Panc1 (cell line): ENCODE measurements around the gene PLD2. TPM values are rescaled to one million over a fixed set of nuclear protein-coding genes. Genes with fewer than 3 reads are reported as not detected.

Experiments
- ATAC-seq: fragments of 200-7000 bp; cut with Tn5 transposase; 2 replicates; pipeline ENCODE4 v1.9.1; 2020; ENCODE audit warnings: mild to moderate bottlenecking, moderate library complexity
- BruUV-seq: library from RNA; stranded (reverse); fragments of 400-500 nt; replicated peaks from 2 replicates; lab custom pipeline; 2021; lab: Mats Ljungman, UMichigan
- CTCF ChIA-PET: fragments of 300-600 bp; sonication (Branson Sonifier 250); formaldehyde crosslinking; loops from one replicate; lab custom pipeline; 2022; ENCODE audit warnings: antibody characterized with exemption; lab: Charles Lee
- POLR2A ChIA-PET: fragments of 300-600 bp; sonication (Branson Sonifier 250); formaldehyde crosslinking; loops from one replicate; lab custom pipeline; 2022; ENCODE audit warnings: antibody characterized with exemption; lab: Charles Lee
- DNase-seq: peaks from one replicate; pipeline ENCODE4 v3.0.0-alpha.2; 2010; ENCODE audit warnings: low read depth, low spot score
- H3K27ac ChIP-seq: 2 replicates; pipeline ENCODE4 v1.5.1; 2011; ENCODE audit warnings: mild to moderate bottlenecking, low read length, inconsistent platforms
- H3K27me3 ChIP-seq: fragments of 200-500 bp; sonication (Bioruptor generic); 2 replicates; pipeline ENCODE4 v1.6.0; 2014; ENCODE audit warnings: low read length, inconsistent platforms; ENCODE audit not compliant: control insufficient read depth, insufficient read depth
- H3K36me3 ChIP-seq: fragments of 200-500 bp; sonication (Bioruptor generic); 2 replicates; pipeline ENCODE4 v1.5.1; 2014; ENCODE audit warnings: inconsistent platforms, mild to moderate bottlenecking, low read length, moderate library complexity; ENCODE audit not compliant: control insufficient read depth, insufficient read depth
- H3K4me1 ChIP-seq: 2 replicates; pipeline ENCODE4 v1.5.1; 2011; ENCODE audit warnings: inconsistent platforms, mild to moderate bottlenecking, low read length, moderate library complexity; ENCODE audit not compliant: control insufficient read depth, insufficient read depth
- H3K4me3 ChIP-seq, 2 experiments: 2 replicates each; pipeline ENCODE4 v1.5.1; 2011 to 2012; ENCODE audit warnings: low read depth in 2 of 2, low read length in 2 of 2, mild to moderate bottlenecking in 2 of 2, inconsistent platforms in 1 of 2, moderate library complexity in 1 of 2
- H3K9me3 ChIP-seq: fragments of 200-500 bp; sonication (Bioruptor generic); 2 replicates; pipeline ENCODE4 v1.5.1; 2014; ENCODE audit warnings: low read depth, mild to moderate bottlenecking, inconsistent platforms, low read length, moderate library complexity; ENCODE audit not compliant: control insufficient read depth, insufficient read depth
- POLR2AphosphoS5 ChIP-seq: IDR thresholded peaks from 2 replicates; pipeline ENCODE4 v1.6.1; 2012; ENCODE audit warnings: mild to moderate bottlenecking, low read depth, low read length, moderate library complexity
- SIN3A ChIP-seq: IDR thresholded peaks from 2 replicates; pipeline ENCODE4 v1.6.1; 2012; ENCODE audit warnings: low read depth, mild to moderate bottlenecking, low read length, moderate library complexity, borderline replicate concordance; ENCODE audit not compliant: insufficient read depth
- TCF7L2 ChIP-seq: IDR thresholded peaks from 2 replicates; pipeline ENCODE4 v1.6.1; 2011; ENCODE audit warnings: mild to moderate bottlenecking, low read depth, low read length, inconsistent platforms
- in situ Hi-C: cut with HindIII; loops from 2 replicates; pipeline ENCODE4 v1.10.0; 2016; ENCODE audit warnings: low sequenced_read_pairs, low pct_unique_long_range_greater_than_20kb
- intact Hi-C: fragments of 100-400 bp; cut with micrococcal nuclease; formaldehyde crosslinking; loops from one replicate; pipeline ENCODE4 v1.10.0; 2022; ENCODE audit not compliant: unreplicated experiment
- total RNA-seq: library from RNA; stranded (reverse); gene quantifications from one replicate; pipeline ENCODE4 v1.2.1, GENCODE V29; 2021; ENCODE audit not compliant: unreplicated experiment
- TF ChIP-seq, protein P1 (sequence below), 2 experiments: IDR thresholded peaks; 2 replicates each; pipeline ENCODE4 v1.6.1; 2011 to 2012; ENCODE audit warnings: low read depth in 2 of 2, control low read depth in 1 of 2, low read length in 1 of 2, mild to moderate bottlenecking in 1 of 2, moderate library complexity in 1 of 2; ENCODE audit not compliant: insufficient read depth in 1 of 2
- TF ChIP-seq, protein P2 (sequence below): fragments of 450-650 bp; IDR thresholded peaks from 2 replicates; pipeline ENCODE4 v1.5.1; 2017; ENCODE audit warnings: mild to moderate bottlenecking

PLD2 gene
- total RNA-seq, 1 experiment from 2014 or later, result 40.2 TPM

DNA sequence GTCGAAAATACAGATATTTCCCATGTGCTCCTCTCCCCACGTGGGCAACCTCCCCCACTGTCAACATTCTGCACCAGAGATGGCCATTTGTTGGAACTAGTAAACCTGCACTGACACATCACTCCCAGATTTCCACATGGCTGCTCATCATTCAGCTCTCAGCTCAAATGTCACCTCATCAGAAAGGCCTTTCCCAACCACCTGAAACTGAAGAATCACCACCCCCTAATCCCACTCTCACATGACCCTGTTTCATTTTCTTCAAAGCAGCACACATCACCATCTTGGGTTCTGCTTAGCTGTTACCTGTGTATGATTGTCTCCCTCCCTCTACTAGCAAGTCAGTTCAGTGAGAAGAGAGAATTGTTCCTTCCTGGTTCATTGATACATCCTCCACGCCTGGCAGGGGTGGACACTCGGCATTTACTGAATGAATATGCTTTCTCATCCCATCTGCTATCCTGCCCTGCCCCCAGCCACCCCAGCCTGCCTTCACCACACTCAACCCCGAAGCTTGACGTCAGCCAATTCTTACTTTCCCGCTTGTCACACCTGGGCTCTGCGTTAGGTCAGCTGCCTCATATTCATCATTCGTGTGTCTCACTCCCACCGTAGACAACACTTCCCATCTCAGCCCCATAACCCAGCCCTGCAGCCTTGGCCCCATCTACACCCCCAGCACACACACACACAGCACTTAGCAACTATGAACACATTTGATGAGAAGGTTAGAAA lies 6.3 kb upstream of the PLD2 start:
- intact Hi-C loops, result no loop called here
- in situ Hi-C loops, result no loop called here
- no peak for ATAC-seq
- ChIA-PET CTCF (interaction anchor here (0.7 kb wide), 1 partner anchor 45 kb away, joined by 4 read pairs; no protein-coding TSS in a partner anchor), POLR2A (no interaction called here)
- no peak for DNase-seq
- H3K4me1 ChIP-seq, result no peaks in the 10 kb centered on the region
- H3K27ac ChIP-seq, result no peak overlapping the region
- no peaks in the 10 kb centered on the region; the same call in none of the 2 replicates for H3K36me3 ChIP-seq
- no peaks in the 10 kb centered on the region for H3K9me3 ChIP-seq
- TF ChIP-seq POLR2AphosphoS5, result no peak
- TF ChIP-seq, protein P1, sequence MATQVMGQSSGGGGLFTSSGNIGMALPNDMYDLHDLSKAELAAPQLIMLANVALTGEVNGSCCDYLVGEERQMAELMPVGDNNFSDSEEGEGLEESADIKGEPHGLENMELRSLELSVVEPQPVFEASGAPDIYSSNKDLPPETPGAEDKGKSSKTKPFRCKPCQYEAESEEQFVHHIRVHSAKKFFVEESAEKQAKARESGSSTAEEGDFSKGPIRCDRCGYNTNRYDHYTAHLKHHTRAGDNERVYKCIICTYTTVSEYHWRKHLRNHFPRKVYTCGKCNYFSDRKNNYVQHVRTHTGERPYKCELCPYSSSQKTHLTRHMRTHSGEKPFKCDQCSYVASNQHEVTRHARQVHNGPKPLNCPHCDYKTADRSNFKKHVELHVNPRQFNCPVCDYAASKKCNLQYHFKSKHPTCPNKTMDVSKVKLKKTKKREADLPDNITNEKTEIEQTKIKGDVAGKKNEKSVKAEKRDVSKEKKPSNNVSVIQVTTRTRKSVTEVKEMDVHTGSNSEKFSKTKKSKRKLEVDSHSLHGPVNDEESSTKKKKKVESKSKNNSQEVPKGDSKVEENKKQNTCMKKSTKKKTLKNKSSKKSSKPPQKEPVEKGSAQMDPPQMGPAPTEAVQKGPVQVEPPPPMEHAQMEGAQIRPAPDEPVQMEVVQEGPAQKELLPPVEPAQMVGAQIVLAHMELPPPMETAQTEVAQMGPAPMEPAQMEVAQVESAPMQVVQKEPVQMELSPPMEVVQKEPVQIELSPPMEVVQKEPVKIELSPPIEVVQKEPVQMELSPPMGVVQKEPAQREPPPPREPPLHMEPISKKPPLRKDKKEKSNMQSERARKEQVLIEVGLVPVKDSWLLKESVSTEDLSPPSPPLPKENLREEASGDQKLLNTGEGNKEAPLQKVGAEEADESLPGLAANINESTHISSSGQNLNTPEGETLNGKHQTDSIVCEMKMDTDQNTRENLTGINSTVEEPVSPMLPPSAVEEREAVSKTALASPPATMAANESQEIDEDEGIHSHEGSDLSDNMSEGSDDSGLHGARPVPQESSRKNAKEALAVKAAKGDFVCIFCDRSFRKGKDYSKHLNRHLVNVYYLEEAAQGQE (IDR thresholded peaks at IDR 0.05; ENCODE audit: insufficient read depth in 1 of 2, low read depth in 2 of 2, low read length in 1 of 2), result no peak
- TF ChIP-seq, protein P2, sequence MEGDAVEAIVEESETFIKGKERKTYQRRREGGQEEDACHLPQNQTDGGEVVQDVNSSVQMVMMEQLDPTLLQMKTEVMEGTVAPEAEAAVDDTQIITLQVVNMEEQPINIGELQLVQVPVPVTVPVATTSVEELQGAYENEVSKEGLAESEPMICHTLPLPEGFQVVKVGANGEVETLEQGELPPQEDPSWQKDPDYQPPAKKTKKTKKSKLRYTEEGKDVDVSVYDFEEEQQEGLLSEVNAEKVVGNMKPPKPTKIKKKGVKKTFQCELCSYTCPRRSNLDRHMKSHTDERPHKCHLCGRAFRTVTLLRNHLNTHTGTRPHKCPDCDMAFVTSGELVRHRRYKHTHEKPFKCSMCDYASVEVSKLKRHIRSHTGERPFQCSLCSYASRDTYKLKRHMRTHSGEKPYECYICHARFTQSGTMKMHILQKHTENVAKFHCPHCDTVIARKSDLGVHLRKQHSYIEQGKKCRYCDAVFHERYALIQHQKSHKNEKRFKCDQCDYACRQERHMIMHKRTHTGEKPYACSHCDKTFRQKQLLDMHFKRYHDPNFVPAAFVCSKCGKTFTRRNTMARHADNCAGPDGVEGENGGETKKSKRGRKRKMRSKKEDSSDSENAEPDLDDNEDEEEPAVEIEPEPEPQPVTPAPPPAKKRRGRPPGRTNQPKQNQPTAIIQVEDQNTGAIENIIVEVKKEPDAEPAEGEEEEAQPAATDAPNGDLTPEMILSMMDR, result no peak
- no peak for TF ChIP-seq TCF7L2
- TF ChIP-seq SIN3A, result no peak
- no peaks in the 10 kb centered on the region for H3K27me3 ChIP-seq
- H3K4me3 ChIP-seq, result no peak overlapping the region
- BruUV-seq, result no TSS peak

DNA sequence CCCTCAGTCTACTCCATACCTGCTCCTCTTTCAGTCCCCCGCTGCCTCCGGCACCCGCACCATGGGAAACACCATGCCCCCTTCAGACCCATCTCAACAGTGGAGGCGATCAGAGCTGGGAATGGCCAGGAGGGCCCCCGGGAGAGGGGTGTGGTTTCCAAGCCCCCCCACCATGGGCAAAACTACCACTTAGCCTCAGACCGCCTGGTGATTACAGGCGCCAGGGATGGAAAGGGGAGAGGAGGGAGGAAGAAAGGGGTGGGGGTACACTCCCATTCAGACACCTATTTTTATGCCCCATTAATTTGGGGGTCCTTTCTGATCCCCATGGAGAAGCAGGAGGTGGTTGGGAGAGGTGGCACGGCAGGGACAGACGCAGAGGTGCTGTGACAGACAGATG lies 4.7 kb upstream of the PLD2 start, which contains the start of gene C17orf114:
Gene C17orf114, minus strand, starts transcription at position 101 of the 400 bp plus-strand sequence.
- TF ChIP-seq TCF7L2 (no peak), SIN3A (no peak), POLR2AphosphoS5 (no peak)
- TF ChIP-seq, protein P2, result no peak
- TF ChIP-seq, protein P1 (IDR thresholded peaks at IDR 0.05; ENCODE audit: insufficient read depth in 1 of 2, low read depth in 2 of 2, low read length in 1 of 2), result no peak
- no TSS peak for BruUV-seq
- Histone ChIP-seq H3K9me3 (no peaks in the 10 kb centered on the region), H3K27me3 (no peaks in the 10 kb centered on the region), H3K4me1 (peaks cover 3% of the 10 kb centered on the region; the same call in 1 of the 2 replicates), H3K27ac (no peak within 1 kb of the TSS), H3K4me3 (no peak within 1 kb of the TSS), H3K36me3 (no peaks in the 10 kb centered on the region; the same call in 1 of the 2 replicates)
- ATAC-seq (no peak), DNase-seq (no peak)
- intact Hi-C loops, result no loop called here
- in situ Hi-C loops, result no loop called here
- ChIA-PET CTCF (no interaction called here), POLR2A (no interaction called here)
